A673 (cell line): ENCODE measurements around the gene ZNF274. TPM values are rescaled to one million over a fixed set of nuclear protein-coding genes. Genes with fewer than 3 reads are reported as not detected.
"Not testable (repeated sequence)": the region's sequence is repeated elsewhere in the genome, so short reads cannot be mapped to it uniquely, and the experiment has no call there.

ENCODE experiments used
- Bru-seq: library from RNA; stranded (reverse); fragments of 400-500 nt; gene quantifications from one replicate; lab custom pipeline; 2021; lab: Mats Ljungman, UMichigan
- BruChase-seq, 2 experiments: library from RNA; stranded (reverse); fragments of 400-500 nt; gene quantifications; one replicate each; lab custom pipeline; 2021; lab: Mats Ljungman, UMichigan
- BruUV-seq: library from RNA; stranded (reverse); fragments of 400-500 nt; replicated peaks from 2 replicates; lab custom pipeline; 2021; lab: Mats Ljungman, UMichigan
- CTCF ChIA-PET: fragments of 300-600 bp; sonication (Branson Sonifier 250); formaldehyde crosslinking; loops from one replicate; lab custom pipeline; 2022; ENCODE audit warnings: antibody characterized with exemption; lab: Charles Lee
- POLR2A ChIA-PET: fragments of 300-600 bp; sonication (Branson Sonifier 250); formaldehyde crosslinking; loops from one replicate; lab custom pipeline; 2022; ENCODE audit warnings: antibody characterized with exemption; ENCODE audit not compliant: low non-redundant PET; lab: Charles Lee
- DNase-seq: peaks from one replicate; pipeline ENCODE4 v3.0.0-alpha.2; 2015; ENCODE audit warnings: low spot score
- H3K27ac ChIP-seq: fragments of 200-600 bp; sonication (generic); 2 replicates; pipeline ENCODE4 v1.5.1; 2016; ENCODE audit warnings: mixed run types, low read depth, mild to moderate bottlenecking, mixed read lengths, antibody characterized with exemption, low read length; ENCODE audit not compliant: poor library complexity, severe bottlenecking
- H3K27me3 ChIP-seq: fragments of 200-600 bp; sonication (generic); replicated peaks from 2 replicates; pipeline ENCODE4 v1.6.1; 2017; ENCODE audit warnings: mixed run types, low read depth, mild to moderate bottlenecking, mixed read lengths, antibody characterized with exemption, low read length; ENCODE audit not compliant: insufficient read depth, poor library complexity
- H3K36me3 ChIP-seq: fragments of 200-600 bp; sonication (generic); 2 replicates; pipeline ENCODE4 v1.6.1; 2016; ENCODE audit warnings: mixed run types, mild to moderate bottlenecking, mixed read lengths, antibody characterized with exemption, low read length; ENCODE audit not compliant: insufficient read depth, poor library complexity, severe bottlenecking
- H3K4me1 ChIP-seq: fragments of 200-600 bp; sonication (generic); 2 replicates; pipeline ENCODE4 v1.6.1; 2017; ENCODE audit warnings: mixed run types, mild to moderate bottlenecking, mixed read lengths, antibody characterized with exemption, low read length; ENCODE audit not compliant: insufficient read depth, poor library complexity, severe bottlenecking
- H3K4me3 ChIP-seq: fragments of 200-600 bp; sonication (generic); 2 replicates; pipeline ENCODE4 v1.5.1; 2016; ENCODE audit warnings: low read depth, mixed run types, mild to moderate bottlenecking, mixed read lengths, low read length; ENCODE audit not compliant: poor library complexity, severe bottlenecking
- H3K9me3 ChIP-seq: fragments of 200-600 bp; sonication (generic); 2 replicates; pipeline ENCODE4 v1.6.1; 2016; ENCODE audit warnings: mixed run types, low read depth, mild to moderate bottlenecking, mixed read lengths, antibody characterized with exemption, low read length; ENCODE audit not compliant: poor library complexity, severe bottlenecking
- EZH2 ChIP-seq: fragments of 200-600 bp; sonication (generic); IDR thresholded peaks from 2 replicates; pipeline ENCODE4 v1.6.1; 2017; ENCODE audit warnings: borderline replicate concordance, low read depth, mild to moderate bottlenecking, mixed read lengths, antibody characterized with exemption, low read length; ENCODE audit not compliant: poor library complexity, severe bottlenecking
- intact Hi-C: fragments of 100-400 bp; cut with micrococcal nuclease; formaldehyde crosslinking; loops from one replicate; pipeline ENCODE4 v1.10.0; 2022; ENCODE audit not compliant: unreplicated experiment
- long read RNA-seq: library from polyadenylated mRNA; stranded (forward); transcript quantifications from one replicate; pipeline ENCODE4 v2.0.0, GENCODE V29; 2022
- total RNA-seq: library from RNA; stranded (reverse); gene quantifications from 2 replicates; pipeline ENCODE4 v1.2.3, GENCODE V29; 2021
- TF ChIP-seq, protein P1 (sequence below): fragments of 300-800, 200-600 bp; sonication (generic); conservative IDR thresholded peaks from 2 replicates; pipeline ENCODE4 v1.5.1; 2017; ENCODE audit warnings: low read depth, mild to moderate bottlenecking, antibody characterized with exemption, low read length, moderate library complexity, mixed read lengths

Gene ZNF274
- 25.0 and 27.4 TPM in 2 replicates for total RNA-seq
- percentile 75 among the genes with signal in this experiment for Bru-seq, nascent RNA
- BruChase-seq, experiment 1, labeled RNA remaining after a 2-hour chase = percentile 70 among the genes with signal in this experiment
- percentile 73 among the genes with signal in this experiment for BruChase-seq, experiment 2, labeled RNA remaining after a 6-hour chase
- long read RNA-seq, full-length matches to known transcripts = 20 of 42 reads
- long read RNA-seq, partial matches to known transcripts = 12 of 42 reads
- long read RNA-seq, other reads (novel, unspliced or antisense) = 10 of 42 reads

DNA sequence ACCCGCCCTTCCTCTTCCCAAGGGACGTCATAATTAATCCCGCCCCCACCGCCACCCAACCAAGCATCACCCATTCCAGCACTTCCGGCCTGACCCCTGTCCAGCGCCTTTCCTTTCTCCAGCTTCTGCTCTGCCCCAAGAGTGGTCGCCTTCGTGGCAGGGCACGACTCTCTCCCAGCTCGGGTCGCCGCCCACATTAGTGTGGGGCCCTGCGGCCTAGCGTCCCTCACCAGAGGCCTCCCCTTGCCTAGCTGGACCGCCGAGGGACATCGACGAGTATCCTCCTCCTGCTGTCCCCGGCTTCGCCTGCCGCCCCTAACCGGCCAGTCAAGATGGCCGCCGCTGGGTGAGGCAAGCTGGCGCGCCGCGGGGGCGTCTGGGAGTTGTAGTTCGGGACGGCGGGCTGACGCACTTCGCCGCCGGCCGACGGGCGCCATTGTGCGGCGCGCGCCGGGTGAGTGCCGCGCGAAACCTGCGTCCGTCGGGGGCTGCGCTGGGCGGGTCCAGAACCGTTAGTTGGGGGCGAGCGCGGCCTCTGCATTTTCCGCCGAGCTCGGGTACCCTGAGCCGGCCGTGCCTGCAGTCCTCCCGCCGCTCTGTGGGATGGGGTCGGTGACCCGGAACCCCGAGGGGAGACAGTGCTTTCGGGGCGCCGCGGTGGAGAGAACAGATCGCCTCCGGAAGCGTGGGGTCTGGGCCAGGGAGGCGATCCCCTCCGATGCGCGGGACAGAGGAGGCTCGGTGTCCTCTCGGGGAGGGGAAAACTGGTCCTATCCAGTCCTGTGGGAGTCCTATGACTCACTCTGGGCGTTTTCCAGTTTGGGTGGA lies at the start of gene ZNF274:
ZNF274 (plus strand) TSS at position 73 of the 828 bp plus-strand sequence. CDS start 905 bp downstream, outside the sequence.
- ChIA-PET CTCF (interaction anchor here (0.6 kb wide), 1 partner anchor 45 kb away, joined by 3 read pairs; no protein-coding TSS in a partner anchor), POLR2A (no interaction called here)
- H3K9me3 ChIP-seq = peaks cover 67% of the 10 kb centered on the region
- DNase-seq = peak; percentile 95
- no peaks in the 10 kb centered on the region for H3K4me1 ChIP-seq
- H3K27ac ChIP-seq = peak within 1 kb of the TSS; percentile 98
- intact Hi-C loops = no loop called here
- peaks cover 27% of the 10 kb centered on the region for H3K36me3 ChIP-seq
- no TSS peak for BruUV-seq
- TF ChIP-seq EZH2 = no peak
- TF ChIP-seq, protein P1, sequence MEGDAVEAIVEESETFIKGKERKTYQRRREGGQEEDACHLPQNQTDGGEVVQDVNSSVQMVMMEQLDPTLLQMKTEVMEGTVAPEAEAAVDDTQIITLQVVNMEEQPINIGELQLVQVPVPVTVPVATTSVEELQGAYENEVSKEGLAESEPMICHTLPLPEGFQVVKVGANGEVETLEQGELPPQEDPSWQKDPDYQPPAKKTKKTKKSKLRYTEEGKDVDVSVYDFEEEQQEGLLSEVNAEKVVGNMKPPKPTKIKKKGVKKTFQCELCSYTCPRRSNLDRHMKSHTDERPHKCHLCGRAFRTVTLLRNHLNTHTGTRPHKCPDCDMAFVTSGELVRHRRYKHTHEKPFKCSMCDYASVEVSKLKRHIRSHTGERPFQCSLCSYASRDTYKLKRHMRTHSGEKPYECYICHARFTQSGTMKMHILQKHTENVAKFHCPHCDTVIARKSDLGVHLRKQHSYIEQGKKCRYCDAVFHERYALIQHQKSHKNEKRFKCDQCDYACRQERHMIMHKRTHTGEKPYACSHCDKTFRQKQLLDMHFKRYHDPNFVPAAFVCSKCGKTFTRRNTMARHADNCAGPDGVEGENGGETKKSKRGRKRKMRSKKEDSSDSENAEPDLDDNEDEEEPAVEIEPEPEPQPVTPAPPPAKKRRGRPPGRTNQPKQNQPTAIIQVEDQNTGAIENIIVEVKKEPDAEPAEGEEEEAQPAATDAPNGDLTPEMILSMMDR = no peak
- H3K27me3 ChIP-seq = no peaks in the 10 kb centered on the region
- H3K4me3 ChIP-seq = peak within 1 kb of the TSS; percentile 69

GRCh38 chr19:58134244-58134643 lies 48.6 kb upstream of the ZNF274 start:
- H3K4me1 ChIP-seq = no peaks in the 10 kb centered on the region
- POLR2A ChIA-PET = no interaction called here
- peaks cover 63% of the 10 kb centered on the region for H3K9me3 ChIP-seq
- no peak overlapping the region for H3K27ac ChIP-seq
- no peak for TF ChIP-seq EZH2
- TF ChIP-seq, protein P1 = no peak
- DNase-seq = no peak
- peaks cover 35% of the 10 kb centered on the region for H3K36me3 ChIP-seq
- H3K4me3 ChIP-seq = no peak overlapping the region
- CTCF ChIA-PET = no interaction called here
- intact Hi-C loops = no loop called here
- no TSS peak for BruUV-seq
- no peaks in the 10 kb centered on the region for H3K27me3 ChIP-seq

- CTCF ChIA-PET = no interaction called here
- intact Hi-C loops = no loop called here
- POLR2A ChIA-PET = interaction anchor here (0.6 kb wide), 1 partner anchor 14 kb away, joined by 5 read pairs; no protein-coding TSS in a partner anchor
- TF ChIP-seq EZH2 = no peak
- TF ChIP-seq, protein P1 = no peak
- H3K9me3 ChIP-seq = peaks cover 30% of the 10 kb centered on the region
- peaks cover 10% of the 10 kb centered on the region for H3K36me3 ChIP-seq
- no TSS peak for BruUV-seq
- no peak for DNase-seq
- H3K27me3 ChIP-seq = no peaks in the 10 kb centered on the region
- no peak overlapping the region for H3K27ac ChIP-seq
- H3K4me1 ChIP-seq = no peaks in the 10 kb centered on the region
- H3K4me3 ChIP-seq = no peak overlapping the region
Observed at GRCh38 chr19:58145849-58146248, 37.0 kb upstream of the ZNF274 start.

GRCh38 chr19:58147475-58147874 lies 35.4 kb upstream of the ZNF274 start:
- H3K4me3 ChIP-seq, H3K27ac ChIP-seq, H3K27me3 ChIP-seq, DNase-seq, H3K36me3 ChIP-seq, H3K4me1 ChIP-seq, CTCF ChIA-PET, POLR2A ChIA-PET, intact Hi-C loops, BruUV-seq: not testable (repeated sequence)
- peaks cover 37% of the 10 kb centered on the region for H3K9me3 ChIP-seq
